HG03457 (cell line): ENCODE measurements around the gene RANBP9.

Experiments
- ATAC-seq: cut with Tn5 transposase; IDR thresholded peaks from one replicate; pipeline ENCODE4 v1.9.1; 2021; ENCODE audit warnings: moderate number of reproducible peaks; ENCODE audit not compliant: unreplicated experiment

RANBP9 gene

GRCh38 chr6:13604546-13605416 is 106.9 kb downstream of the RANBP9 start:
- ATAC-seq = no peak

- ATAC-seq = no peak
These were observed 107.5 kb downstream of the RANBP9 start for GRCh38 chr6:13604135-13604534.

GRCh38 chr6:13600036-13600435 is 111.6 kb downstream of the RANBP9 start:
- no peak for ATAC-seq

- ATAC-seq = no peak
These were observed 114.6 kb downstream of the RANBP9 start for GRCh38 chr6:13597073-13597472.

GRCh38 chr6:13593720-13594119 is 117.9 kb downstream of the RANBP9 start:
- ATAC-seq = no peak

- no peak for ATAC-seq
These were observed 118.5 kb downstream of the RANBP9 start for GRCh38 chr6:13593103-13593502.

GRCh38 chr6:13591205-13591921 is 120.3 kb downstream of the RANBP9 start:
- no peak for ATAC-seq

- no peak for ATAC-seq
These were observed 121.0 kb downstream of the RANBP9 start for GRCh38 chr6:13590574-13591153.

- ATAC-seq = no peak
These were observed 121.8 kb downstream of the RANBP9 start for GRCh38 chr6:13589801-13590200.

GRCh38 chr6:13586603-13587542 is 124.8 kb downstream of the RANBP9 start:
- ATAC-seq = no peak

- ATAC-seq = no peak
These were observed 129.9 kb downstream of the RANBP9 start for GRCh38 chr6:13581700-13582229.

GRCh38 chr6:13579911-13580310 is 131.7 kb downstream of the RANBP9 start:
- no peak for ATAC-seq

GRCh38 chr6:13577926-13578325 is 133.7 kb downstream of the RANBP9 start:
- no peak for ATAC-seq

GRCh38 chr6:13576017-13576416 is 135.6 kb downstream of the RANBP9 start:
- ATAC-seq = no peak

GRCh38 chr6:13575377-13575775 is 136.3 kb downstream of the RANBP9 start:
- no peak for ATAC-seq

- peak; percentile 50 for ATAC-seq
These were observed 136.9 kb downstream of the RANBP9 start, which contains the start of gene SIRT5 for GRCh38 chr6:13574571-13575376. Gene SIRT5 (plus strand): TSS chr6:13574601. CDS start chr6:13584111, 9,510 bp downstream.

GRCh38 chr6:13574149-13574570 is 137.5 kb downstream of the RANBP9 start:
- ATAC-seq = peak; percentile 72

GRCh38 chr6:13573669-13574110 is 137.9 kb downstream of the RANBP9 start:
- ATAC-seq = no peak

GRCh38 chr6:13572951-13573654 is 138.5 kb downstream of the RANBP9 start:
- ATAC-seq = no peak
